ENCODE data around the gene PSMC3. TPM values are rescaled to one million over a fixed set of nuclear protein-coding genes. Genes with fewer than 3 reads are reported as not detected.

The PSMC3 gene
- total RNA-seq, 4 donors from 2014 or later = 72.9 to 134 (median 122) TPM

DNA sequence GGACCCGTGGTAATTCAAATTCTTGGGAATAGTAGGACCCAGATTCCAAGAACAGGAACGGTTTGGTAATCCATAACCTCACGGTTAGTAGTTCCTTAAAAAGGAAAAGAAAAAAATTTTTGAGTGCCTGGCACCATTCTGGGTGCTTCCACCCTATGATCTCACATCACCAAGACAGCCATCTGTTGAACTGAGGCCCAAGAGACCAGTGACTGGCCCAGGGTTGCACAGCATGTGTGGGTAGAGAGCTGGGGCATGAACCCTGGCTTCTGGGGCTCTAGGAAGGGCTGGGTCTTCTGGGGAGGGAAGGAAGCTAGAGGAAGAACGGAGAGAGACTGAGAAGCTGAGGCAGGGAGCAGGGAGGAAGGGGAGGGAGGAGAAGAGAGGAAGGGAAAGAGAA, 43.2 kb downstream of the PSMC3 start:
- 55 to 70% methylated on average over 4 of the region's 4 CpGs for WGBS, 2 donors
- DNase-seq = no peak

DNA sequence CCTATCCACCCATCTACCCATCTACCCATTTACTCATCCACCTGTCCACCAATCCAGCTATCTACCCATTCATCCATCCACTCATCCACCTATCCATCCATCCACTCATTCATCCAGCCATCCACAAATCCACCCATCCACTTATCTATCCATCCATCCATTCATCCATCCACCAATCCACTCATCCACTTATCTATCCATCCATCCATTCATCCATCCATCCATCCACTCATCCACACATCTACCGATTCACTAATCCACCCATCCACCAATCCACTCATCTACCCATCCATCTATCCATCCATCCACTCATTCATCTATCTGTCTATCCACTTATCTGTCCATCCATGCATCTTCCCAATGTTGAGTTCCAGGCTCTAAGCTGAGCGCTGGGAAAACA, 46.2 kb downstream of the PSMC3 start:
- TF ChIP-seq, protein P1, sequence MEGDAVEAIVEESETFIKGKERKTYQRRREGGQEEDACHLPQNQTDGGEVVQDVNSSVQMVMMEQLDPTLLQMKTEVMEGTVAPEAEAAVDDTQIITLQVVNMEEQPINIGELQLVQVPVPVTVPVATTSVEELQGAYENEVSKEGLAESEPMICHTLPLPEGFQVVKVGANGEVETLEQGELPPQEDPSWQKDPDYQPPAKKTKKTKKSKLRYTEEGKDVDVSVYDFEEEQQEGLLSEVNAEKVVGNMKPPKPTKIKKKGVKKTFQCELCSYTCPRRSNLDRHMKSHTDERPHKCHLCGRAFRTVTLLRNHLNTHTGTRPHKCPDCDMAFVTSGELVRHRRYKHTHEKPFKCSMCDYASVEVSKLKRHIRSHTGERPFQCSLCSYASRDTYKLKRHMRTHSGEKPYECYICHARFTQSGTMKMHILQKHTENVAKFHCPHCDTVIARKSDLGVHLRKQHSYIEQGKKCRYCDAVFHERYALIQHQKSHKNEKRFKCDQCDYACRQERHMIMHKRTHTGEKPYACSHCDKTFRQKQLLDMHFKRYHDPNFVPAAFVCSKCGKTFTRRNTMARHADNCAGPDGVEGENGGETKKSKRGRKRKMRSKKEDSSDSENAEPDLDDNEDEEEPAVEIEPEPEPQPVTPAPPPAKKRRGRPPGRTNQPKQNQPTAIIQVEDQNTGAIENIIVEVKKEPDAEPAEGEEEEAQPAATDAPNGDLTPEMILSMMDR (IDR thresholded peaks at IDR 0.05) = no peak
- intact Hi-C loops (cut with DNase I) = no loop called here
- no peak for DNase-seq
- 89 to 100% methylated on average over 2 of the region's 2 CpGs for WGBS, 2 donors
- no peak overlapping the region for H3K27ac ChIP-seq
- no peaks in the 10 kb centered on the region for H3K9me3 ChIP-seq
- no peaks in the 10 kb centered on the region for H3K27me3 ChIP-seq
- peaks cover 5 to 12% (median 5%) of the 10 kb centered on the region in 3 donors for H3K4me1 ChIP-seq
- H3K36me3 ChIP-seq = no peaks in the 10 kb centered on the region
- no peak overlapping the region for H3K4me3 ChIP-seq

More for the DNA sequence above, 43.2 kb downstream of the PSMC3 start:
- H3K36me3 ChIP-seq = no peaks in the 10 kb centered on the region
- H3K27ac ChIP-seq = no peak overlapping the region
- H3K4me3 ChIP-seq = no peak overlapping the region
- no peak for TF ChIP-seq POLR2A (IDR thresholded peaks at IDR 0.05)
- TF ChIP-seq, protein P1 (IDR thresholded peaks at IDR 0.05) = no peak
- H3K27me3 ChIP-seq = no peaks in the 10 kb centered on the region
- peaks cover 4 to 7% (median 5%) of the 10 kb centered on the region in 3 donors for H3K4me1 ChIP-seq
- intact Hi-C loops (cut with DNase I) = no loop called here
- H3K9me3 ChIP-seq = no peaks in the 10 kb centered on the region

DNA sequence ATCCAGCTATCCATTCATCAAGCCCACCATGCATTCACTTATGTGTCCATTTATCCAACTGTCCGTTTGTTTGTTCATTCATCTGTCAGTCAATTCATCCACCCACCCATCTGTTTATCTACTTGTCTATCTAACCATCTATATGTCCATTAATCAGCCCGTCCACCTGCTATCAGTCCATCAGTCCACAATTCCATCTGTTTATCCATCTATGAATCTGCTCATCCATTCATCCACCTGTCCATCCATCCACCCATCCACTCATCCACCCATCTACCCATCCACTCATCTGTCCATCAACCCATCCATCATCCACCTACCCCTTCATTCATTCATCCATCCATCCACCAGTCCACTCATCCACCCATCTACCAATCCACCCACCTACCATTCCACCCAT, 46.9 kb downstream of the PSMC3 start:
- Histone ChIP-seq H3K27ac (no peak overlapping the region), H3K27me3 (no peaks in the 10 kb centered on the region), H3K36me3 (no peaks in the 10 kb centered on the region), H3K4me1 (peaks cover 5 to 14% (median 5%) of the 10 kb centered on the region in 3 donors), H3K9me3 (no peaks in the 10 kb centered on the region), H3K4me3 (no peak overlapping the region)
- WGBS, 2 donors = 86 to 95% methylated on average over 2 of the region's 2 CpGs
- intact Hi-C loops (cut with DNase I) = loop anchor here (10.0 kb wide), 1 partner anchor 75 kb away; no protein-coding TSS in a partner anchor
- no peak for TF ChIP-seq POLR2A (IDR thresholded peaks at IDR 0.05)
- TF ChIP-seq, protein P1 (IDR thresholded peaks at IDR 0.05) = no peak
- DNase-seq = no peak

DNA sequence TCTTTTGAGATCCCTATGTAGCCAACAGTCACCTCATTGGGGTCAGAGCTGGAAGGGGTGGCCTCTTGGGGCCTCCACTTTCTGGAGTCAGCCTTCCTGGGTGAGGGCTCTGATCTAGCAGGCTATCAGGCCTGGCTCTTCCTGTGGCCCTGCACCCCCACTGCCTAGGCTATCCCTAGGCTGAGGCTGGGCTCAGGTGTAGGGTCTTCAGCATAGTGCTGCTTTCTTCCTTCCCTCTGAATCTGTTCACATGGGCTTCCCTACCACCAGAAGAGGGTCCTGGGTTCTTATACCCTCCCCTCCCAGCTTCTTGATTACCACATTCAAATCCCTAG, 47.4 kb downstream of the PSMC3 start:
- Histone ChIP-seq H3K9me3 (no peaks in the 10 kb centered on the region), H3K36me3 (no peaks in the 10 kb centered on the region), H3K27ac (peak overlapping the region in 3 of 4 donors; percentile 70 to 88 (median 77)), H3K4me3 (no peak overlapping the region), H3K4me1 (peaks cover 5 to 19% (median 6%) of the 10 kb centered on the region in 3 donors), H3K27me3 (no peaks in the 10 kb centered on the region)
- no peak for DNase-seq
- TF ChIP-seq, protein P1 (IDR thresholded peaks at IDR 0.05) = no peak
- no peak for TF ChIP-seq POLR2A (IDR thresholded peaks at IDR 0.05)
- intact Hi-C loops (cut with DNase I) = loop anchor here (10.0 kb wide), 1 partner anchor 76 kb away; no protein-coding TSS in a partner anchor

DNA sequence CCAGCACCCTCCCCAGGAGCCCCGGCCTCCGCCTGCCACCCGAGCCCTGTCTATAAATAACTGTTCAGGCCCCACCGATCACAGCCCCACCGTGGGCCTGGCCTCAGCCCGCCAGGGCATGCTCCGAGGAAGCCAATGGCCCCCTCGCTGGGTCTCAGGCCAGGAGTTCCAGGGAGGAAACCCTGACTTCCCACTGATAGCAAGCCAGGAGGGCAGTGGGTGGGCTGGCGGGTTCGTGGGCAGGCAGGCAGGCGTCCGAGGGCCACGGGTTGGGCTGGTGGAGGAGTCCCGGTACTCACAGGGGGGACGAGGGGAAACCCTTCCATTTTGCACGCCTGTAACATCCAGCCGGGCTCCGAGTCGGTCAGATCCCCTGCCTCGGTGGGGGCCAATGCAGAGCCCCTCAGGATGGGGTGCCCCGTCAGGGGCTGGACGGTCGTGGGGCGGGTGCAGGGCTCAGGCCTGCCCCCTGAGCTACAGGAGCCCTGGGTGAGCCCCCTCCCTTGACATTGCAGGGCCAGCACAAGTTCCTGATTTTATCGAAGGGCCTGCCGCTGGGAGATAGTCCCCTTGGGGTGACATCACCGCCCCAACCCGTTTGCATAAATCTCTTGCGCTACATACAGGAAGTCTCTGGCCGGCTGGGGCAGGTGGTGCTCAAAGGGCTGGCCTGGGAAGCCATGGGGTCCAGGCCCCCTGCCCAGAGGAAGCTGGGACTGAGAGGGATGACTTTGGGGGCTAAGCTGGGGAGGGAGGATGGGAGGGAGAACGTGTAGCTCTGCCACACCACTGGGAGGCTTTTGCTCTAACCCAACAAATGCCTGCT, 48.0 kb downstream of the PSMC3 start, which contains the start of gene SPI1:
TSS of gene SPI1 (minus strand) at position 538 of the 826 bp plus-strand sequence. CDS start at position 344, 194 bp downstream.
- 74 to 76% methylated on average over 6 of the region's 31 CpGs for WGBS, 2 donors
- Histone ChIP-seq H3K27me3 (no peaks in the 10 kb centered on the region), H3K4me1 (peaks cover 5 to 22% (median 8%) of the 10 kb centered on the region in 3 donors), H3K9me3 (no peaks in the 10 kb centered on the region), H3K27ac (peak within 1 kb of the TSS; percentile 40 to 88 (median 74)), H3K36me3 (no peaks in the 10 kb centered on the region), H3K4me3 (peak within 1 kb of the TSS in 3 of 4 donors; percentile 29 to 55 (median 40))
- intact Hi-C loops (cut with DNase I) = loop anchor here (10.0 kb wide), 1 partner anchor 77 kb away; no protein-coding TSS in a partner anchor
- peak in 2 of 4 donors; percentile 27 to 74 for TF ChIP-seq POLR2A (IDR thresholded peaks at IDR 0.05)
- TF ChIP-seq, protein P1 (IDR thresholded peaks at IDR 0.05) = no peak
- no peak for DNase-seq

Data from esophagus squamous epithelium (tissue), 5 donors.